Measurements from ENCODE around the gene RNF152.

GRCh38 chr18:61852496-61852895, 40.3 kb downstream of the RNF152 start:
- no peak for TF ChIP-seq CTCF (conservative IDR thresholded peaks at IDR 0.05; ENCODE audit: low read depth, low read length)
- TF ChIP-seq EZH2 (IDR thresholded peaks at IDR 0.05; ENCODE audit: low read length, unreplicated experiment) = no peak
- TF ChIP-seq EZH2phosphoT487 (IDR thresholded peaks at IDR 0.05; ENCODE audit: borderline replicate concordance, low read length) = no peak

Measured in PC-3 (cell line).